ENCODE measurements around the gene ITPKC. TPM values are rescaled to one million over a fixed set of nuclear protein-coding genes. Genes with fewer than 3 reads are reported as not detected.

The ITPKC gene
- total RNA-seq, 2 experiments from 2014 or later = 5.2 to 5.7 TPM

Other genes with a start within 250 kb of the ITPKC start
- gene SHKBP1, start 140.2 kb upstream of the ITPKC start, total RNA-seq = 10 to 100 TPM; 86.7 to 93.5 TPM
- 100 to 1,000 TPM; 141 to 144 TPM for gene LTBP4, start 115.7 kb upstream of the ITPKC start, total RNA-seq
- gene NUMBL, start 26.5 kb upstream of the ITPKC start, total RNA-seq = 10 to 100 TPM; 15.2 TPM
- 10 to 100 TPM; 22.1 to 22.5 TPM for gene COQ8B, start 226 bp upstream of the ITPKC start, total RNA-seq
- gene ACTMAP, start 33.4 kb downstream of the ITPKC start, total RNA-seq = 1 to 10 TPM; 9.2 to 9.8 TPM
- 100 to 1,000 TPM; 215 to 237 TPM for gene SNRPA, start 34.1 kb downstream of the ITPKC start, total RNA-seq
- gene MIA, start 58.4 kb downstream of the ITPKC start, total RNA-seq = not detected
- gene RAB4B, start 61.1 kb downstream of the ITPKC start, total RNA-seq = 10 to 100 TPM; 23.4 to 24.5 TPM
- 10 to 100 TPM; 89.7 to 90.9 TPM for gene EGLN2, start 82.1 kb downstream of the ITPKC start, total RNA-seq
- gene CYP2A6, start 133.3 kb downstream of the ITPKC start, total RNA-seq = not detected
- gene CYP2A7, start 165.1 kb downstream of the ITPKC start, total RNA-seq = not detected

Data from activated CD8-positive, alpha-beta memory T cell treated with anti-CD3 and anti-CD28 coated beads for 36 hours (primary cell).